Ishikawa (cell line): ENCODE data around the gene TMEM59L.

Experiments used
- CEBPB ChIP-seq: IDR thresholded peaks from 2 replicates; pipeline ENCODE4 v1.6.1; 2012
- CREB1 ChIP-seq: IDR thresholded peaks from 2 replicates; pipeline ENCODE4 v1.6.1; 2012; ENCODE audit warnings: low read depth
- EGR1 ChIP-seq: IDR thresholded peaks from 2 replicates; pipeline ENCODE4 v1.6.1; 2012
- EP300 ChIP-seq: IDR thresholded peaks from 2 replicates; pipeline ENCODE4 v1.6.1; 2012; ENCODE audit warnings: borderline replicate concordance
- FOXM1 ChIP-seq: IDR thresholded peaks from 2 replicates; pipeline ENCODE4 v1.6.1; 2012; ENCODE audit warnings: low read depth, borderline replicate concordance
- MAX ChIP-seq: IDR thresholded peaks from 2 replicates; pipeline ENCODE4 v1.6.1; 2012
- NFIC ChIP-seq: IDR thresholded peaks from 2 replicates; pipeline ENCODE4 v1.6.1; 2012
- RAD21 ChIP-seq: IDR thresholded peaks from 2 replicates; pipeline ENCODE4 v1.6.1; 2012; ENCODE audit warnings: low read depth
- REST ChIP-seq: IDR thresholded peaks from 2 replicates; pipeline ENCODE4 v1.6.1; 2012; ENCODE audit warnings: low read depth, mild to moderate bottlenecking
- TAF1 ChIP-seq: IDR thresholded peaks from 2 replicates; pipeline ENCODE4 v1.6.1; 2012; ENCODE audit warnings: low read depth, mild to moderate bottlenecking
- TCF12 ChIP-seq: IDR thresholded peaks from 2 replicates; pipeline ENCODE4 v1.6.1; 2012; ENCODE audit warnings: low read depth
- USF1 ChIP-seq: IDR thresholded peaks from 2 replicates; pipeline ENCODE4 v1.6.1; 2012
- YY1 ChIP-seq: IDR thresholded peaks from 2 replicates; pipeline ENCODE4 v1.6.1; 2012; ENCODE audit warnings: low read depth
- ZBTB7A ChIP-seq: IDR thresholded peaks from 2 replicates; pipeline ENCODE4 v1.6.1; 2012; ENCODE audit warnings: low read depth

GRCh38 chr19:18633321-18633720, 20.7 kb downstream of the TMEM59L start:
- TF ChIP-seq TCF12 (no peak), NFIC (no peak), CREB1 (no peak), CEBPB (no peak), REST (no peak), FOXM1 (no peak), YY1 (no peak), EP300 (no peak), RAD21 (no peak), TAF1 (no peak), EGR1 (no peak), ZBTB7A (no peak), MAX (no peak), USF1 (no peak)
